ENCODE results near the gene CLDN7.

The CLDN7 gene

GRCh38 chr17:7219229-7219811 lies 43.0 kb downstream of the CLDN7 start:
- no peak for DNase-seq (ENCODE audit: low read depth)

GRCh38 chr17:7218758-7219157 lies 43.5 kb downstream of the CLDN7 start:
- no peak for DNase-seq (ENCODE audit: low read depth)

GRCh38 chr17:7218166-7218565 lies 44.1 kb downstream of the CLDN7 start:
- no peak for DNase-seq (ENCODE audit: low read depth)

- peak; percentile 76 for DNase-seq (ENCODE audit: low read depth)
These were observed 44.9 kb downstream of the CLDN7 start for GRCh38 chr17:7217113-7217987.

- no peak for DNase-seq (ENCODE audit: low read depth)
These were observed 45.8 kb downstream of the CLDN7 start for GRCh38 chr17:7216242-7217112.

- no peak for DNase-seq (ENCODE audit: low read depth)
These were observed 46.6 kb downstream of the CLDN7 start for GRCh38 chr17:7215652-7216180.

GRCh38 chr17:7215136-7215638 lies 47.1 kb downstream of the CLDN7 start:
- no peak for DNase-seq (ENCODE audit: low read depth)

GRCh38 chr17:7214300-7215135 lies 47.8 kb downstream of the CLDN7 start:
- peak; percentile 92 for DNase-seq (ENCODE audit: low read depth)

GRCh38 chr17:7213895-7214299 lies 48.4 kb downstream of the CLDN7 start:
- DNase-seq (ENCODE audit: low read depth): peak; percentile 75

GRCh38 chr17:7211491-7212273 lies 50.6 kb downstream of the CLDN7 start:
- no peak for DNase-seq (ENCODE audit: low read depth)

Data from fibroblast of gingiva (primary cell).